Mucosa of rectum (tissue), 2 donors: ENCODE measurements around the gene PARP2.
"Not testable (repeated sequence)": the region's sequence is repeated elsewhere in the genome, so short reads cannot be mapped to it uniquely, and the experiment has no call there.

Source experiments
- H3K27ac ChIP-seq, 2 donors: one replicate each; pipeline ENCODE4 v1.7.0; 2013; ENCODE audit warnings: inconsistent platforms in 2 of 2, low read depth in 2 of 2, low read length in 2 of 2
- H3K27me3 ChIP-seq, 2 donors: one replicate each; pipeline ENCODE4 v1.7.0; 2013; ENCODE audit warnings: low read length in 2 of 2; ENCODE audit not compliant: control insufficient read depth in 2 of 2, insufficient read depth in 2 of 2
- H3K36me3 ChIP-seq, 2 donors: one replicate each; pipeline ENCODE4 v1.7.0; 2013; ENCODE audit warnings: low read length in 2 of 2; ENCODE audit not compliant: control insufficient read depth in 2 of 2, insufficient read depth in 2 of 2
- H3K4me1 ChIP-seq, 2 donors: one replicate each; pipeline ENCODE4 v1.7.0; 2013; ENCODE audit warnings: low read length in 2 of 2, mild to moderate bottlenecking in 1 of 2; ENCODE audit not compliant: control insufficient read depth in 2 of 2, insufficient read depth in 2 of 2
- H3K4me3 ChIP-seq, 2 donors: one replicate each; pipeline ENCODE4 v1.7.0; 2013; ENCODE audit warnings: low read length in 2 of 2
- H3K9ac ChIP-seq, 2 donors: one replicate each; pipeline ENCODE4 v1.7.0; 2013; ENCODE audit warnings: low read length in 2 of 2, low read depth in 1 of 2, mild to moderate bottlenecking in 1 of 2
- H3K9me3 ChIP-seq, 2 donors: one replicate each; pipeline ENCODE4 v1.7.0; 2013; ENCODE audit warnings: low read length in 2 of 2; ENCODE audit not compliant: control insufficient read depth in 2 of 2
- donor health status: healthy.
- donor health status: Normal muscosa, but diverticular disease.

PARP2 gene

DNA sequence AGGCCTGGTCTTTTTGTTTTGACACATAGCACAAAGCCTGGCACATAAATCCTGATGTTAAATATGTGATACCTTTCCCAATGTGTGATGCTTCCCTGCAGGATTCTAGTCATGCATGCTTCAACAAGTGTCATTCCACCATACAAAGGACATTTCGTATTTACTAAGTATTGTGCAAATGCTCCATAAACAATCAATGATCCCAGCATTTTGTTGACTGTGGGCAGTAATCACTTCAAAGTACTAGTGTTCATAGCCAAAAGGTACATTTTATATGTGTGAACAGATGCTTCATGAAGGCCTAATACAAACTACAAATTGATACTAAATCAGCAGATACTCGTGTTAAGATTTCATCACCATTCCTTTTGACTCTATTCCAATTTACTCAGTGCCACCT is 14.7 kb upstream of the PARP2 start:
- no peak overlapping the region for H3K4me3 ChIP-seq
- H3K36me3 ChIP-seq = peaks cover 8 to 10% of the 10 kb centered on the region in 2 donors
- H3K27ac ChIP-seq = no peak overlapping the region
- H3K9ac ChIP-seq = no peak overlapping the region
- no peaks in the 10 kb centered on the region for H3K9me3 ChIP-seq
- peaks cover 7 to 13% of the 10 kb centered on the region in 2 donors for H3K4me1 ChIP-seq
- no peaks in the 10 kb centered on the region for H3K27me3 ChIP-seq

DNA sequence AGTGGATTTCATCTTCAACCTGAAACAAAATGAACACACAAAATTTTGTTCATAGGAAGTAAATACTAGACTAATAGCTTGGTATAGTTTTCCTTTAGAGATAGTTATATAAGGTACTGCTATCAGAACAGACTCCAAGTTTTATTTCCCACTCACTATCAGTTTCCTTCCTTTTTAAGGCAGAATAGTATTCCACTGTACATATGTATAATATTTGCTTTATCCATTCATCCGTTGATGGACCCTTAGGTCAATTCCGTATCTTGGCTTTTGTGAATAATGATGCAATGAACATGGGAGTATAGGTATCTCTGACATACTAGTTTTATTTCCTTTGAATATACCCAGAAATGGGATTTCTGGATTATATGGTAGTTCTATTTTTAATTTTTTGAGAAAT is 14.1 kb upstream of the PARP2 start:
- Histone ChIP-seq H3K4me1 (peaks cover 7 to 13% of the 10 kb centered on the region in 2 donors), H3K4me3 (no peak overlapping the region), H3K36me3 (peaks cover 8 to 10% of the 10 kb centered on the region in 2 donors), H3K9ac (no peak overlapping the region), H3K9me3 (no peaks in the 10 kb centered on the region), H3K27me3 (no peaks in the 10 kb centered on the region), H3K27ac (no peak overlapping the region)

DNA sequence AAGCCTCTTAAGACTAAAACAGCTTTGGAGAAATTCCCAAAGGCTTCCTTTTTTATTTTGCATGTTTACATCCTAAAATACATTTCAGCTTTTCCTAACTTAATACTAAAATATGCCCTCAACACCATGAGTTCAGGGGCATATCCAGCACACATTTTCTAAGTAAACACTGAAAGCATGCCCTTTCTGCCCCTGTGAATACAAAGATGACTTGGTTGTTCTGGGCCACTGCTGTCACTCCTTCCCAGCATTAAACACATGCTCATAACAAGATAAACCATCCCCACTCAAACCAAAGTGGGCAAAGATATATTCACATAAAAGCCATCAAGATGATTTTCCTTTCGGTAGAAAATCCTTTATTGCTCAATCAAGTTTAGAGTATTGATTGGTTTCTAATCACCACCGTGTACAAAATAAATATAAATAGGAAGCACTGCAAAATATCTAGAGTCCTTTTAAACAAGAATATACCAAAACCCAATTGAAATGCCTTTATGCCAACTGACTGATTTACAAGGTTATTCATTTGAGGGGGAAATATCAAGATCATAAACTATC is 12.3 kb upstream of the PARP2 start:
- Histone ChIP-seq H3K27ac (no peak overlapping the region), H3K4me1 (peaks cover 7 to 13% of the 10 kb centered on the region in 2 donors), H3K9ac (no peak overlapping the region)

GRCh38 chr14:20332431-20332787 is 11.0 kb upstream of the PARP2 start:
- no peaks in the 10 kb centered on the region for H3K9me3 ChIP-seq
- peaks cover 7 to 12% of the 10 kb centered on the region in 2 donors for H3K4me1 ChIP-seq
- H3K36me3 ChIP-seq = no peaks in the 10 kb centered on the region
- H3K27me3 ChIP-seq = no peaks in the 10 kb centered on the region
- H3K4me3 ChIP-seq = peak overlapping the region; percentile 74 to 88
- peak overlapping the region; percentile 85 to 90 for H3K27ac ChIP-seq
- H3K9ac ChIP-seq = peak overlapping the region; percentile 70 to 84

More for the DNA sequence above, 12.3 kb upstream of the PARP2 start:
- H3K4me3 ChIP-seq = no peak overlapping the region
- H3K27me3 ChIP-seq = no peaks in the 10 kb centered on the region
- no peaks in the 10 kb centered on the region for H3K9me3 ChIP-seq
- H3K36me3 ChIP-seq = peaks cover 4 to 8% of the 10 kb centered on the region in 2 donors

- H3K27me3 ChIP-seq = no peaks in the 10 kb centered on the region
- peak within 1 kb of the TSS; percentile 70 to 84 for H3K9ac ChIP-seq
- peak within 1 kb of the TSS; percentile 74 to 88 for H3K4me3 ChIP-seq
- H3K36me3 ChIP-seq = no peaks in the 10 kb centered on the region
- H3K27ac ChIP-seq = peak within 1 kb of the TSS; percentile 85 to 90
- peaks cover 7 to 9% of the 10 kb centered on the region in 2 donors for H3K4me1 ChIP-seq
- no peaks in the 10 kb centered on the region for H3K9me3 ChIP-seq
These were observed 10.5 kb upstream of the PARP2 start, which contains the start of gene CCNB1IP1 for GRCh38 chr14:20332788-20333493. TSS of gene CCNB1IP1 (minus strand) at chr14:20333279. CDS start at chr14:20316523, 16,756 bp downstream.

DNA sequence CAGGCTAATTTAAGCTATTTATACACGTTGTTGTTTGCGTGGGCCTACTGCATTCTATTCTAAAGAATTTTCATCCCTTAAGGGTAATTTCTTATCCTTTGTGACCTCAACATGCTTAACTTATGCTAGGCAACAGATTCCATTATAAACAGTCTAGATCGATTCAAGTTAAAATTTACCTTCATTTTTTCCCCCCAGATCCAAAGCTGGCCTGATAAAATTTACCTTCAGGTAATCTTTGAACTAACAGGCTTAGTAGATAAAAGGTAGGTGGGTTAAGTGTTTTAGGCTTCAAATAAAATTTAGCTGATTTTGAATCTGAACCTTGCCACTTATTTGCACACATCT is 10.0 kb upstream of the PARP2 start:
- H3K4me3 ChIP-seq = peak overlapping the region; percentile 74 to 88
- peaks cover 7 to 9% of the 10 kb centered on the region in 2 donors for H3K4me1 ChIP-seq
- H3K9ac ChIP-seq = peak overlapping the region; percentile 70 to 84
- no peaks in the 10 kb centered on the region for H3K36me3 ChIP-seq
- no peaks in the 10 kb centered on the region for H3K9me3 ChIP-seq
- H3K27ac ChIP-seq = peak overlapping the region; percentile 85 to 90
- H3K27me3 ChIP-seq = no peaks in the 10 kb centered on the region

DNA sequence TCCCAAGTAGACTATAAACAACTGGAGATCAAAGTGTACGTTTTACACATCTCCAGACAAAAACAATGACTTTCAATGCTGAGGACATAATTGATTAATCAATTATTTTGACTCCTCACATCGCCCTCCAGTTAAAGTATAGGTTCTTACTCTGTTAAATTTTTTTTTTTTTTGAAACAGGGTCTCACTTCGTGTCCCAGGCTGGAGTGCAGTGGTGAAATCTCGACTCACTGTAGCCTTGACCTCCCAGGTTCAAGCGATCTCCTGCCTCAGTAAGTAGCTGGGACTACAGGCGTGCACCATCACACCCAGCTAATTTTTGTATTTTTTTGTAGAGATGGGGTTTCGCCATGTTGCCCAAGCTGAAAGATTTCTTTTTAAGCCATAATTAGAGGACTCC is 9.4 kb upstream of the PARP2 start:
- no peaks in the 10 kb centered on the region for H3K36me3 ChIP-seq
- no peak overlapping the region for H3K27ac ChIP-seq
- H3K27me3 ChIP-seq = no peaks in the 10 kb centered on the region
- peaks cover 7 to 9% of the 10 kb centered on the region in 2 donors for H3K4me1 ChIP-seq
- no peak overlapping the region for H3K4me3 ChIP-seq
- H3K9me3 ChIP-seq = no peaks in the 10 kb centered on the region
- no peak overlapping the region for H3K9ac ChIP-seq

GRCh38 chr14:20341032-20341431 is 2.4 kb upstream of the PARP2 start:
- H3K27me3 ChIP-seq, H3K4me1 ChIP-seq, H3K9me3 ChIP-seq, H3K36me3 ChIP-seq, H3K4me3 ChIP-seq, H3K9ac ChIP-seq, H3K27ac ChIP-seq: not testable (repeated sequence)

- Histone ChIP-seq H3K9me3 (no peaks in the 10 kb centered on the region), H3K27me3 (no peaks in the 10 kb centered on the region), H3K27ac (no peak overlapping the region), H3K4me3 (peak overlapping the region; percentile 85 to 96), H3K36me3 (peaks cover 0 to 2% of the 10 kb centered on the region in 2 donors), H3K4me1 (peaks cover 6 to 9% of the 10 kb centered on the region in 2 donors), H3K9ac (peak overlapping the region in 1 of 2 donors; percentile 88)
These were observed 1.8 kb upstream of the PARP2 start for GRCh38 chr14:20341646-20342045.

GRCh38 chr14:20343862-20344220 is 406 bp downstream of the PARP2 start:
- Histone ChIP-seq H3K36me3 (peaks cover 0 to 7% of the 10 kb centered on the region in 2 donors), H3K4me1 (peaks cover 6 to 9% of the 10 kb centered on the region in 2 donors), H3K9me3 (no peaks in the 10 kb centered on the region), H3K4me3 (peak overlapping the region; percentile 85 to 96), H3K27ac (peak overlapping the region; percentile 92), H3K9ac (peak overlapping the region; percentile 88 to 98), H3K27me3 (no peaks in the 10 kb centered on the region)
